Mesothelial cell of epicardium (in vitro differentiated cells): ENCODE results near the gene HABP2. TPM values are rescaled to one million over a fixed set of nuclear protein-coding genes. Genes with fewer than 3 reads are reported as not detected.

Experiments used
- DNase-seq, 2 experiments: peaks; one replicate each; pipeline ENCODE4 v3.0.0; 2021; ENCODE audit warnings: low spot score in 2 of 2; ENCODE audit not compliant: unreplicated experiment in 2 of 2
- H3K27ac Mint-ChIP-seq: 2 replicates; pipeline ENCODE4 v1.8.0; 2021; ENCODE audit warnings: mixed read lengths
- H3K27me3 Mint-ChIP-seq: 2 replicates; pipeline ENCODE4 v1.8.0; 2021; ENCODE audit warnings: low read depth, mixed read lengths
- H3K36me3 Mint-ChIP-seq: 2 replicates; pipeline ENCODE4 v1.8.0; 2021; ENCODE audit warnings: mixed read lengths
- H3K4me1 Mint-ChIP-seq: 2 replicates; pipeline ENCODE4 v1.8.0; 2021; ENCODE audit warnings: mixed read lengths
- H3K4me3 Mint-ChIP-seq: 2 replicates; pipeline ENCODE4 v1.8.0; 2021; ENCODE audit warnings: mild to moderate bottlenecking, moderate library complexity, mixed read lengths
- H3K9me3 Mint-ChIP-seq: 2 replicates; pipeline ENCODE4 v1.8.0; 2021; ENCODE audit warnings: mixed read lengths
- total RNA-seq: library from RNA; stranded (reverse); gene quantifications from 3 replicates; pipeline ENCODE4 v1.2.1, GENCODE V29; 2021
- TF ChIP-seq, protein P1 (sequence below): fragments of 200-600 bp; sonication (generic); IDR thresholded peaks from one replicate; pipeline ENCODE4 v1.5.0; 2021; ENCODE audit warnings: antibody characterized with exemption; ENCODE audit not compliant: unreplicated experiment

Gene HABP2
- total RNA-seq, 1 donor from 2014 or later: not detected

DNA sequence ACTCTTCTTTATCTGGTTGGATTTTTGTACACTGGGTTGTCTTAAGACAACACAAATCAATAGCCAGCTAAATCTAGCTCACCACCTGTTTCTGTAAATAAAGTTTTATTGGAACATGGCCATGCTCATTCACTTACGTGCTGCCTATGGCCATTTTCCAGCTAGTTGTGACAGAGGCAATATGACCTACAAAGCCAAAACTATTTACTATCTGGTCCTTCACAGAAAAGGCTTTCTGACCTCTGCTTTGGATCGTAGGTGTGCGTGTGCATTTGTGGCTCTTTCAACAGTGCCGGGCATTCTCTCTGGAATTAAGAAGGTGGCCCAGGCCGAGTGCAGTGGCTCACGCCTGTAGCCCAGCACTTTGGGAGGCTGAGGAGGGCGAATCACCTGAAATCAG, 65.5 kb downstream of the HABP2 start:
- no peak overlapping the region for H3K4me3 Mint-ChIP-seq
- H3K4me1 Mint-ChIP-seq: no peaks in the 10 kb centered on the region
- TF ChIP-seq, protein P1, sequence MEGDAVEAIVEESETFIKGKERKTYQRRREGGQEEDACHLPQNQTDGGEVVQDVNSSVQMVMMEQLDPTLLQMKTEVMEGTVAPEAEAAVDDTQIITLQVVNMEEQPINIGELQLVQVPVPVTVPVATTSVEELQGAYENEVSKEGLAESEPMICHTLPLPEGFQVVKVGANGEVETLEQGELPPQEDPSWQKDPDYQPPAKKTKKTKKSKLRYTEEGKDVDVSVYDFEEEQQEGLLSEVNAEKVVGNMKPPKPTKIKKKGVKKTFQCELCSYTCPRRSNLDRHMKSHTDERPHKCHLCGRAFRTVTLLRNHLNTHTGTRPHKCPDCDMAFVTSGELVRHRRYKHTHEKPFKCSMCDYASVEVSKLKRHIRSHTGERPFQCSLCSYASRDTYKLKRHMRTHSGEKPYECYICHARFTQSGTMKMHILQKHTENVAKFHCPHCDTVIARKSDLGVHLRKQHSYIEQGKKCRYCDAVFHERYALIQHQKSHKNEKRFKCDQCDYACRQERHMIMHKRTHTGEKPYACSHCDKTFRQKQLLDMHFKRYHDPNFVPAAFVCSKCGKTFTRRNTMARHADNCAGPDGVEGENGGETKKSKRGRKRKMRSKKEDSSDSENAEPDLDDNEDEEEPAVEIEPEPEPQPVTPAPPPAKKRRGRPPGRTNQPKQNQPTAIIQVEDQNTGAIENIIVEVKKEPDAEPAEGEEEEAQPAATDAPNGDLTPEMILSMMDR: no peak
- H3K36me3 Mint-ChIP-seq: no peaks in the 10 kb centered on the region
- peaks cover 92% of the 10 kb centered on the region for H3K27me3 Mint-ChIP-seq
- no peaks in the 10 kb centered on the region for H3K9me3 Mint-ChIP-seq
- H3K27ac Mint-ChIP-seq: no peak overlapping the region
- DNase-seq: no peak

DNA sequence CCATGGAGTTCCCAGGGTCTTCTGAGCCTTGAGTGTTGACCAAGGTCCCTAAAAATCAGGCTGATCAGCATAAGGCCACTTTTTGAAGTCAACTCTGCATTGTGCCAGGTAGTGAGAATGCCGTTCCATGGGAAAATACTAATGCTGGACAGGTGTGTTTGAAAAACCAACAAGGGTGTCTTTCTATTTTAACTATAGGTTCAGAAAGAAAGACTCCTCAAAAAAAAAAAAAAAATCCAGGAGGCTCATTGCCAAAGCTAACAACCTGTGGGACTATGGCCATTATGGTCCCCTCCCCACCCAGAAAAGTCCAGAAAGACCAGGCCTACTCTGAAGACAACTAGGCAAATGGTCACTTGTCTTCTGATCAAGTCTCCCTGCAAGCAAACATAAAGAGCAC, 66.5 kb downstream of the HABP2 start:
- no peaks in the 10 kb centered on the region for H3K9me3 Mint-ChIP-seq
- H3K4me1 Mint-ChIP-seq: no peaks in the 10 kb centered on the region
- no peak overlapping the region for H3K27ac Mint-ChIP-seq
- TF ChIP-seq, protein P1: no peak
- no peak overlapping the region for H3K4me3 Mint-ChIP-seq
- H3K36me3 Mint-ChIP-seq: no peaks in the 10 kb centered on the region
- peaks cover 94% of the 10 kb centered on the region for H3K27me3 Mint-ChIP-seq
- no peak for DNase-seq

DNA sequence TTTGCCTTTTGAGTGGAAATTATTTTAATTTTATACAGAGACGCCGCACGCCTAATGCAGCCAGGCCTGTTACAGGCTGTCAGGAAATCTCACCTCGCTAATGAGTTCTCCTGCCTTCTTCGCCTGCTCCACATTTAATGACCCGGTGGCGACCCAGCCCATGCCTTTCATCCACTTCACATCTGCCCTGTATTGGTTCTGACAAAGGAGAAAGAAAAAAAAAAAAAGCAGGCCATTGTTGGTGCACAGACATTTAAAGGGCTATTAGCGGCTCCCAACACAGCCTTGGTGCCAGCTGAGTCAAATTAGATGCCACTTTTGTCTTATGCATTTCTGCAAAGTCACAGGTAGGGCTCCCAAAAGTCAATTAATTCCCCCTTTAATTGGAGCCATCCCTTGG, 67.7 kb downstream of the HABP2 start:
- TF ChIP-seq, protein P1: no peak
- Mint-ChIP-seq H3K4me1 (no peaks in the 10 kb centered on the region), H3K27me3 (peaks cover 95% of the 10 kb centered on the region), H3K4me3 (no peak overlapping the region), H3K36me3 (no peaks in the 10 kb centered on the region), H3K9me3 (no peaks in the 10 kb centered on the region), H3K27ac (no peak overlapping the region)
- DNase-seq: no peak

DNA sequence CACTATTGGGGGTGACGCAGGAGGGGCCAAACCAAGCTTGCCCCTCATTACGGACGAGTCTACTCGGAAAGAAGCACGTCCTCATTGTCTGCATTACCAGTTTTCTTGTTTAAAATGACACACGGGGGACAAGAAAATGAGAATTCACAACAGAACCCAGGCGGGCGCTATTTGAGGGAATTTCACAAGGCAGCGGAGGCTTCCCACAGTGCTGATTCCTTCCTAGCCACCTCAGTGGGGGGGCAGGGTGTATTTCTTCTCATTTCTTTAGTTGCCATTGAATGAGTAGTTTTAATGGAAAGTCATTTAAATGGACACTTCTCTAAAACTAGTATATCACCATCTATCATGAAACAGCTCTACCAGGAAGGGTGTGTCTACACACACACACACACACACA, 68.1 kb downstream of the HABP2 start:
- no peaks in the 10 kb centered on the region for H3K4me1 Mint-ChIP-seq
- no peak overlapping the region for H3K27ac Mint-ChIP-seq
- no peaks in the 10 kb centered on the region for H3K36me3 Mint-ChIP-seq
- H3K27me3 Mint-ChIP-seq: peaks cover 95% of the 10 kb centered on the region
- no peak overlapping the region for H3K4me3 Mint-ChIP-seq
- TF ChIP-seq, protein P1: no peak
- no peaks in the 10 kb centered on the region for H3K9me3 Mint-ChIP-seq
- no peak for DNase-seq

DNA sequence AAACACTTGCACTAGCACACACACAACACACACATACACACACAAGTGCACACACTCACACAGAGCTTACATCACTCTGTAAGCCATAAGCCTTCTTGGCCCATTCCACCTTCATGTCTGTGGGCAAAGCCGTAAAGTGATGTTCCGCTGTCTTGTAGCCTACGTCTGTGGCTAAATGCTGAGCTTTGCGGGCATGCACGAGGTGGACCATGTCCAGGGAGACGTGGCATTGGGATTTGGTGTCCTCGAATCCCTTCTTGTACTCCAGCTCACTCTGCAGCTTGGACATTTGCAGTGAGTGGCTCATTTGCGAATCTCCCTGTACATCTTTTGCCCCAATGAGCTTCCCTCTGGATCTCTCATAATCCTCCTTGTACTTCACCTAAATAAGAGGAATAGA, 68.9 kb downstream of the HABP2 start:
- H3K36me3 Mint-ChIP-seq: no peaks in the 10 kb centered on the region
- TF ChIP-seq, protein P1: no peak
- no peak overlapping the region for H3K27ac Mint-ChIP-seq
- no peaks in the 10 kb centered on the region for H3K4me1 Mint-ChIP-seq
- H3K27me3 Mint-ChIP-seq: peaks cover 92% of the 10 kb centered on the region
- DNase-seq: no peak
- H3K4me3 Mint-ChIP-seq: no peak overlapping the region
- H3K9me3 Mint-ChIP-seq: no peaks in the 10 kb centered on the region

DNA sequence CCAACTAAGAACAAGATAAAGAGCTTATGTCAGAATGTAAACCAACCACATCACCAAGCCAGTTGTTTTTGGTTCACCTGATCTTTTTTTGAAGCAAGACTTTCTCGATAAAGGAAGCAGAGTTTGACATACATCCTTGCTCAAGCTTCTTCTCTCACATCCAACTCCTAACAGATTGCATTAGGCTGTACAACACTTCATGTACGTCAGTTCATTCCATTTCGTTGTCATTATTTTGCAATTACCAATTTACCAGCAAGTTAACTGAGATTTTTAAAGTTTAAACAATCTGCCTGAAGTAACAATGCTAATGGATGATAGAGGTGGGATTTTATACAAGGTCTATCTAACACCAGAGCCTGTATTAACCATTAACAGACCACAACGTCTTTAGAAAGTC, 70.0 kb downstream of the HABP2 start:
- no peaks in the 10 kb centered on the region for H3K9me3 Mint-ChIP-seq
- DNase-seq: no peak
- H3K27ac Mint-ChIP-seq: no peak overlapping the region
- H3K4me3 Mint-ChIP-seq: no peak overlapping the region
- H3K27me3 Mint-ChIP-seq: peaks cover 87% of the 10 kb centered on the region
- no peaks in the 10 kb centered on the region for H3K36me3 Mint-ChIP-seq
- H3K4me1 Mint-ChIP-seq: peaks cover 1% of the 10 kb centered on the region
- TF ChIP-seq, protein P1: no peak
